ENCODE results near the gene CLDN18.

The CLDN18 gene

DNA sequence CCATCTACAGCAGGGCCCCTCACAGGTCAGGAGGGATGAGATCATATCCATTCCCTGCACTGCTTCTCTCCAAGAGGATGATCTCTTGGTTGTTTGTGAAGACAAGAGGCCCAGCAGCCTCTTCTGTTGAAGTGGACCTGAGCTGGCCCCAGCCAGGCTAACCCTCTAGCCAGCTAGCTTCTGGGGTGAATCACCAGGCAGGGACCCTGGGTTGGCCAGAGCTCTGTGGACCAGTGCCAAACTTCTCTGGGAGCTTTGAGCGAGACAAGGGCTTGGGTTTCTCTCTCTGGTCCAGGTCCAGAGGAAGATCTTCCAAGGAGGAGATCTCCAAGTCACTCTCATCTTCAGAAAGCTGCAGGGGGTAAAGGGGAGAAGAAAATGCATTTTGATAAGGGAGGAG is 52.7 kb downstream of the CLDN18 start:
- DNase-seq (ENCODE audit: low read depth, low spot score) = no peak

DNA sequence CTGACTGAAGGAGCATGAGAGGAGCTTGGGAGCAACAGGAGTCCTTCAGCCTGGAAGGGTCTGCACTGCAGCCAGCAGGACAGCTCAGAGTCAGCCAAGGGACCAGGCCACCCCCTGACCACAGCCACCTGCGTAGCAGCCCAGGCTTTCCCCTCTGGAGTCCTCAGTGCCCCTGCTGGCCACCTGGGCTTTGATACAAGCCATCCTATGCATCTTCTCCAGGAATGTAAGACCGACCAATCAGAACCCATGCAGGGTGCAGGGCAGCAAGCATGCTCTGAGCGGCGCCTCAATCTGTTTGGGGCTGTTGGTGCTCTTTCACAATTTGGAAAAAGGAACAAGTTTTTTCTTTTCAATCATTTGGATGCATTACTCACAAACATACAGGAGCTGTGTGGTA is 53.5 kb downstream of the CLDN18 start:
- DNase-seq (ENCODE audit: low read depth, low spot score) = no peak

DNA sequence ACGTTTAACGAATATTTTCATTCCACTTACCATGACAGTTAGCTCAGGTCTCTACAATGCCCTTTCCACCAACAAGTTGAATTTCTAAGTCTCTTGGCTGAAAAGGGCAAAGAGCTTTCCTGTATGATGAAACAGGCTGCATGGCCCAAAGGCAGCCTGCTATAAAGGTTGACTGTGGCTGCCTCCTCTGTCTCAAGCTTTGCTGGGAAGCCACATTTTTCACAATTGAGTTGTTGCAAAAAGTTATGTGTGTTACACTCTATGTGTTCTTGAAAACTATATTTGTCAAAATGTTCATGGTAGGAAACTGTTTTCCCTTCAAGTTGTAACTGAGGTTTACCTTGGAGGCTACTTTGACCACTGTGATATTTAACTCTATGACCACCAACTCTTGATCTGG is 56.0 kb downstream of the CLDN18 start:
- DNase-seq (ENCODE audit: low read depth, low spot score) = no peak

- no peak for DNase-seq (ENCODE audit: low read depth, low spot score)
Measured at GRCh38 chr3:138066383-138066782, 56.4 kb downstream of the CLDN18 start.

- DNase-seq (ENCODE audit: low read depth, low spot score) = no peak
Measured at GRCh38 chr3:138066972-138067371, 57.0 kb downstream of the CLDN18 start.

DNA sequence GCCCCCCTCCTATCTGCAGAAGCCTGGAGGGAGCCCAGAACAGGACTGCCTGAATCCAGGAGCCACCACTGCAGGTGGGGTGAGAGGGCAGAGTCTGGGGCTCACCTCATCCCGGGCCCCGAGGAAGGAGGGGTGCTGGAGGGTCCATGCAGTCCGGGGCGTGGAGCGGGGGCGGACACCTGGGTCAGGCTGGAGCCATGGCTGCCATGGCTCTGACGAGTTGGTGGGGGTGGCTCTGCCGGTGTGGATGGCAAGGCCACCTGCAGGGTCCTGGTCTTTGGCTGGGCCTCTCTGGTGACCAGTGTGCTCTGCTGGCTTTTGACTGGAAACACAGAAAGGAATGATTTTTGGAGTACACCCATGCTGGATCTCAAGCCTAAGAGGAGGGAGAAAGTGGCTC is 58.1 kb downstream of the CLDN18 start:
- no peak for DNase-seq (ENCODE audit: low read depth, low spot score)

- peak; percentile 91 for DNase-seq (ENCODE audit: low read depth, low spot score)
Measured at GRCh38 chr3:138068579-138069174, 58.7 kb downstream of the CLDN18 start.

DNA sequence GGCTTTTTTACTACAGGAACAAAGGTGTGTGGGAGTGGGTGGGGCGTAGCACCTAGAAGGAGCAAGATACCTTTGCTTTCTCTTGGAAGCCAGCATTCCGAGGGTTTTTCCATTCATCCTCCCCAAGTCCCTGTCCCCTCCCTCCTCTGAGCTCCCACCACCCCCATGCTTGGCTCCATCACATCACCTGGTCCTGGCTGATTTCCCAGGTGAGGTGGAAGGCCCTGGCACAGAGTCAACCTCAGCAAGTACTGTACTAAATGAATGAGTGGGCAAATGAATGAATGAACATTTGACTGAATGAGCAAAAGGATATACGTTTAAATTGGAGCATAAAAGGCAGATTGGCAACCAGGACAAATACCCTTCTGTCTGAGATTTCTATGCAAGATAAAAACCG is 60.0 kb downstream of the CLDN18 start:
- no peak for DNase-seq (ENCODE audit: low read depth, low spot score)

- peak; percentile 67 for DNase-seq (ENCODE audit: low read depth, low spot score)
Measured at GRCh38 chr3:138072796-138073195, 62.8 kb downstream of the CLDN18 start.

DNA sequence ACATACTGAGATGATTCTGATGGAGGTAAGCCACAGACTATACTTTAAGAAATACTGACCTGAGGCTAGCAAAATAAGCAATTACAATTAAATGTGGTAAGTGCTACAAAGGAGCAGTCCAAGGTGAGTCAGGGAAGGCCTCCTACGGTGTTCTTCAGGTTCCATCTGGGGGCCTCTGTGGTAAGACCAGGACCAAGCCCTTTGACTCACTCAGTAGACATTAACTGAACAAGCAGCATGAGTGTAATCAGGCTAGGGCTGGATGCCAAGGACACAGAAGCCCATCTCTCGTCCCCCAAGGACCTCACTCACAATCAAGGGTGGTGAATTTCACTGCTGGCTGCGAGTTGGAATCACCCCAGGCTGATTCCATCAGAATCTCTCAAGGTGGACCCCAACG is 68.1 kb downstream of the CLDN18 start:
- no peak for DNase-seq (ENCODE audit: low read depth, low spot score)

- no peak for DNase-seq (ENCODE audit: low read depth, low spot score)
Measured at GRCh38 chr3:138078901-138079344, 69.0 kb downstream of the CLDN18 start.

DNA sequence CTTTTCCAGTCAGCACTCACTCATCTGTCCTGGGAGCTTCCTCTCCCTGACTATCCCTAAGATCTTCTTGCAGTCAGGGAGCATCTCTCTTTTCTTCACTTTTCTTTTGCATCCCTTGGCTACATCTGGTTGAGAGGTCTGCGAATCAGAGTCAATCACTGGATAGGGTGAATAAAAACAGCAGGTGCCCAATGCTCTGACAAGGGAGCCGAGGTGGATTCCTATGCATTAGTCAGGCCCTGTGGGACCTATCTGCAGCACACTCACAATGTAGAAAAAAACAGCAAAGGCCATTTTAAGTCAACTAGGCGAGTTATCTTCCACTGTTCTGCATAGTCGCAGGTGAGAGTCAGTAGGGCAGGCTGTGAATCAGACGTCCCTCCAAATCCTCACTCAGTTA is 69.9 kb downstream of the CLDN18 start:
- DNase-seq (ENCODE audit: low read depth, low spot score) = no peak

GRCh38 chr3:138081371-138082084 is 71.6 kb downstream of the CLDN18 start:
- no peak for DNase-seq (ENCODE audit: low read depth, low spot score)

- DNase-seq (ENCODE audit: low read depth, low spot score) = no peak
Measured at GRCh38 chr3:138082085-138082991, 72.4 kb downstream of the CLDN18 start.

DNA sequence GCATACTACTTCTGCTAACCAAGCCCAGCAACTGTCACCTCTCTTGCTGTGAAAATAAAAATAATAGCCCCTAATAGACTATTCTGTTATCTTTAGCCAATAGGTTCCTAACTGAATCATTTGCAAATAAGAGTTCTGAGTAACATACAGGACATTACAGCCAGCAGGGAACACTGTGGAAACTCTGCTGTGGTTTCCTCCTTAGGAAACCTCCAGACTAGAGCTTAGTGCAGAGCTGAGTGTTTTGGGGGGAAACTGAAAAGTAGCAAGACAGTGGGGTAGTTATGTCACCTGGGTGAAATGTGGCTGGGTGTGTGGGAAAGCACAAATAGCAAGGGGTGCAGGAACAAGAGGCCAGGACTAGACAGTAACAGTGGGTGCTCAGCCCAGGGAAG is 73.0 kb downstream of the CLDN18 start:
- no peak for DNase-seq (ENCODE audit: low read depth, low spot score)
